ENCODE results near the gene MUCL3.
"Not testable (repeated sequence)": the region's sequence is repeated elsewhere in the genome, so short reads cannot be mapped to it uniquely, and the experiment has no call there.

MUCL3 gene

GRCh38 chr6:30922447-30922852, 18.3 kb upstream of the MUCL3 start:
- H3K4me3 Mint-ChIP-seq: no peak overlapping the region
- no peaks in the 10 kb centered on the region for H3K27me3 Mint-ChIP-seq
- no peaks in the 10 kb centered on the region for H3K4me1 Mint-ChIP-seq
- no peaks in the 10 kb centered on the region for H3K9me3 Mint-ChIP-seq
- H3K36me3 Mint-ChIP-seq: peaks cover 13% of the 10 kb centered on the region
- H3K27ac Mint-ChIP-seq: no peak overlapping the region

GRCh38 chr6:30924040-30924627, 16.6 kb upstream of the MUCL3 start:
- H3K27me3 Mint-ChIP-seq, H3K4me1 Mint-ChIP-seq, H3K4me3 Mint-ChIP-seq, H3K27ac Mint-ChIP-seq, H3K9me3 Mint-ChIP-seq: not testable (repeated sequence)
- peaks cover 20% of the 10 kb centered on the region for H3K36me3 Mint-ChIP-seq

- no peaks in the 10 kb centered on the region for H3K27me3 Mint-ChIP-seq
- H3K27ac Mint-ChIP-seq: no peak overlapping the region
- H3K4me3 Mint-ChIP-seq: no peak overlapping the region
- H3K4me1 Mint-ChIP-seq: no peaks in the 10 kb centered on the region
- peaks cover 15% of the 10 kb centered on the region for H3K36me3 Mint-ChIP-seq
- no peaks in the 10 kb centered on the region for H3K9me3 Mint-ChIP-seq
These were observed 14.1 kb upstream of the MUCL3 start for GRCh38 chr6:30926644-30927043.

- H3K4me1 Mint-ChIP-seq, H3K9me3 Mint-ChIP-seq, H3K4me3 Mint-ChIP-seq, H3K27me3 Mint-ChIP-seq, H3K27ac Mint-ChIP-seq: not testable (repeated sequence)
- H3K36me3 Mint-ChIP-seq: peaks cover 15% of the 10 kb centered on the region
These were observed 13.7 kb upstream of the MUCL3 start for GRCh38 chr6:30927080-30927479.

GRCh38 chr6:30928677-30929076, 12.1 kb upstream of the MUCL3 start:
- Mint-ChIP-seq H3K9me3 (no peaks in the 10 kb centered on the region), H3K36me3 (peaks cover 13% of the 10 kb centered on the region), H3K27me3 (no peaks in the 10 kb centered on the region), H3K4me1 (no peaks in the 10 kb centered on the region), H3K27ac (no peak overlapping the region), H3K4me3 (no peak overlapping the region)

- peak overlapping the region; percentile 59 for H3K27ac Mint-ChIP-seq
- H3K9me3 Mint-ChIP-seq: no peaks in the 10 kb centered on the region
- H3K4me1 Mint-ChIP-seq: peaks cover 7% of the 10 kb centered on the region
- H3K4me3 Mint-ChIP-seq: no peak overlapping the region
- H3K27me3 Mint-ChIP-seq: no peaks in the 10 kb centered on the region
- H3K36me3 Mint-ChIP-seq: peaks cover 13% of the 10 kb centered on the region
These were observed 10.3 kb upstream of the MUCL3 start for GRCh38 chr6:30930506-30930905.

- peaks cover 13% of the 10 kb centered on the region for H3K36me3 Mint-ChIP-seq
- H3K4me3 Mint-ChIP-seq: no peak overlapping the region
- no peaks in the 10 kb centered on the region for H3K9me3 Mint-ChIP-seq
- H3K27me3 Mint-ChIP-seq: no peaks in the 10 kb centered on the region
- H3K4me1 Mint-ChIP-seq: peaks cover 7% of the 10 kb centered on the region
- no peak overlapping the region for H3K27ac Mint-ChIP-seq
These were observed 9.5 kb upstream of the MUCL3 start for GRCh38 chr6:30931272-30931671.

GRCh38 chr6:30931969-30932645, 8.7 kb upstream of the MUCL3 start, which contains the start of gene SFTA2:
TSS of gene SFTA2 (minus strand) at chr6:30932170. CDS start at chr6:30932096, 74 bp downstream.
- peaks cover 7% of the 10 kb centered on the region for H3K4me1 Mint-ChIP-seq
- no peak within 1 kb of the TSS for H3K4me3 Mint-ChIP-seq
- H3K27me3 Mint-ChIP-seq: no peaks in the 10 kb centered on the region
- H3K27ac Mint-ChIP-seq: no peak within 1 kb of the TSS
- peaks cover 10% of the 10 kb centered on the region for H3K36me3 Mint-ChIP-seq
- H3K9me3 Mint-ChIP-seq: no peaks in the 10 kb centered on the region

GRCh38 chr6:30932665-30933365, 8.0 kb upstream of the MUCL3 start:
- peaks cover 8% of the 10 kb centered on the region for H3K36me3 Mint-ChIP-seq
- no peak overlapping the region for H3K4me3 Mint-ChIP-seq
- no peaks in the 10 kb centered on the region for H3K27me3 Mint-ChIP-seq
- no peaks in the 10 kb centered on the region for H3K9me3 Mint-ChIP-seq
- peaks cover 7% of the 10 kb centered on the region for H3K4me1 Mint-ChIP-seq
- H3K27ac Mint-ChIP-seq: no peak overlapping the region

- Mint-ChIP-seq H3K4me1 (peaks cover 7% of the 10 kb centered on the region), H3K4me3 (no peak overlapping the region), H3K36me3 (no peaks in the 10 kb centered on the region), H3K27me3 (peaks cover 9% of the 10 kb centered on the region), H3K27ac (peak overlapping the region; percentile 18), H3K9me3 (no peaks in the 10 kb centered on the region)
These were observed 5.8 kb upstream of the MUCL3 start for GRCh38 chr6:30935018-30935417.

GRCh38 chr6:30937265-30937664, 3.5 kb upstream of the MUCL3 start:
- Mint-ChIP-seq H3K27ac (no peak overlapping the region), H3K27me3 (peaks cover 15% of the 10 kb centered on the region), H3K4me3 (no peak overlapping the region), H3K36me3 (no peaks in the 10 kb centered on the region), H3K4me1 (peaks cover 7% of the 10 kb centered on the region), H3K9me3 (no peaks in the 10 kb centered on the region)

GRCh38 chr6:30938730-30939129, 2.0 kb upstream of the MUCL3 start:
- H3K9me3 Mint-ChIP-seq: no peaks in the 10 kb centered on the region
- H3K4me1 Mint-ChIP-seq: peaks cover 7% of the 10 kb centered on the region
- H3K27me3 Mint-ChIP-seq: peaks cover 25% of the 10 kb centered on the region
- no peak overlapping the region for H3K27ac Mint-ChIP-seq
- no peak overlapping the region for H3K4me3 Mint-ChIP-seq
- no peaks in the 10 kb centered on the region for H3K36me3 Mint-ChIP-seq

GRCh38 chr6:30939473-30939872, 1.3 kb upstream of the MUCL3 start:
- no peak overlapping the region for H3K27ac Mint-ChIP-seq
- H3K36me3 Mint-ChIP-seq: no peaks in the 10 kb centered on the region
- peaks cover 7% of the 10 kb centered on the region for H3K4me1 Mint-ChIP-seq
- no peak overlapping the region for H3K4me3 Mint-ChIP-seq
- H3K9me3 Mint-ChIP-seq: no peaks in the 10 kb centered on the region
- peaks cover 27% of the 10 kb centered on the region for H3K27me3 Mint-ChIP-seq

GRCh38 chr6:30942338-30943060, 1.7 kb downstream of the MUCL3 start:
- Mint-ChIP-seq H3K36me3 (no peaks in the 10 kb centered on the region), H3K9me3 (no peaks in the 10 kb centered on the region), H3K27me3 (peaks cover 32% of the 10 kb centered on the region), H3K4me3 (no peak overlapping the region), H3K27ac (peak overlapping the region; percentile 35), H3K4me1 (no peaks in the 10 kb centered on the region)

GRCh38 chr6:30944051-30944450, 3.3 kb downstream of the MUCL3 start:
- Mint-ChIP-seq H3K4me1 (no peaks in the 10 kb centered on the region), H3K36me3 (peaks cover 1% of the 10 kb centered on the region), H3K4me3 (no peak overlapping the region), H3K27ac (no peak overlapping the region), H3K9me3 (no peaks in the 10 kb centered on the region), H3K27me3 (peaks cover 32% of the 10 kb centered on the region)

GRCh38 chr6:30945281-30945680, 4.5 kb downstream of the MUCL3 start:
- peaks cover 28% of the 10 kb centered on the region for H3K27me3 Mint-ChIP-seq
- H3K9me3 Mint-ChIP-seq: no peaks in the 10 kb centered on the region
- no peak overlapping the region for H3K27ac Mint-ChIP-seq
- peaks cover 1% of the 10 kb centered on the region for H3K36me3 Mint-ChIP-seq
- H3K4me3 Mint-ChIP-seq: no peak overlapping the region
- H3K4me1 Mint-ChIP-seq: no peaks in the 10 kb centered on the region
